ENCODE data around the gene CALHM5.

Gene CALHM5

DNA sequence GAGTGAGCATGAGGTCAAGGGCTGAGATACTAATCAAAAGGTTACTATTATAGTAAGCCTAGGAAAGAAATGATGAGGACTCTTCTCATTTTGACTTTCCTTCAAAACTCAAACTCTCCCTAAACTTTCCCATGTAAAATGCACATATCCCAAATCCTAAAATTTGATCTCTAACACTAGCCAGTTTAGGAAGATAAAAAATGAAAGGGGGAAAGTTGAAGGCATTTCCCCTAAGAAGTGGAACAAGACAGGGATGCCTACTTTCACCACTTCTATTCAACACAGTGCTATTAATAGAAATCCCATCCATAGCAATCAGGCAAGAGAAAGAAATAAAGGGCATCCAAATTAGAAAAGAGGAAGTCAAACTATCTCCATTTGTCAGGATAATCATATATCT is 2.9 kb upstream of the CALHM5 start:
- DNase-seq: no peak

DNA sequence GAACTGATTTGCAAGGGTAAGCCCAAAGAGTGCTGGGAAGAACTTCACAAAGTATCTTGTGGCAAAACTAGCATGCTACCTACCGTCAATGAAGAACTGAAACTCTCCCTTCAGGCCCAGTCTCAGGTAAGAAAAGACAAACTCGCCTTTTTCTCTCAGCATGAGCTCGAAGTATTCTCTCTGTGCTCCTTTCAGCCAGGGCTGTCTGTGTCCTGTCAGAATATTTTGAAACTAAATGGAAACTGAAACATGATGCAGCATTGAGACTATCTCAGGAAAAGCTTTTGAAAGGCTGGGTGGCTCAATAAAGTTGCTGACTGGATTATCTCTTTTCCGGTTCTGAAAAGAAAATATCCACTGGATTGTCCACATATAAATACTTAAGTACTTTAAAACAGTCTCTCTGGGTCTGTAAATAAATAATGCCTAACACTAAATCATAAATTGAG is 696 bp downstream of the CALHM5 start:
- DNase-seq: no peak

DNA sequence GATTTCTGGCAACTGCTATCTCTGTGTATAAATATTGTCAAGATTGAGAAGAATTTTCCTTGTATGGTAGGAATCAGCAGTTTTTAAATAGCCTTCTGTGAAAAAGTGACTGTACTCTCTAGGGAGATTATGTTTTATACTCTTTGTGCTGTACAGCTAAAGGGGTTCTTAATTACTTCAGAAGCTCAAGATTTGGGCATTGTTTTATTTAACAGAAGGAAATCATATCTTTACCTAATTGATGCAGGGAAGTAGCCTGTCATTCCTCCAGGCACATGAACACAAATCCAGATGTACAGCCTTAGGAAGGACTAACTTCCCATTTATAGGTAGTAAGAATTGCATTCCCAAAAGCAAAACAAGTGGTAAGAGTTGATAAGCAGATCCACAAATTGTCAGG is 1.3 kb downstream of the CALHM5 start:
- DNase-seq: no peak

DNA sequence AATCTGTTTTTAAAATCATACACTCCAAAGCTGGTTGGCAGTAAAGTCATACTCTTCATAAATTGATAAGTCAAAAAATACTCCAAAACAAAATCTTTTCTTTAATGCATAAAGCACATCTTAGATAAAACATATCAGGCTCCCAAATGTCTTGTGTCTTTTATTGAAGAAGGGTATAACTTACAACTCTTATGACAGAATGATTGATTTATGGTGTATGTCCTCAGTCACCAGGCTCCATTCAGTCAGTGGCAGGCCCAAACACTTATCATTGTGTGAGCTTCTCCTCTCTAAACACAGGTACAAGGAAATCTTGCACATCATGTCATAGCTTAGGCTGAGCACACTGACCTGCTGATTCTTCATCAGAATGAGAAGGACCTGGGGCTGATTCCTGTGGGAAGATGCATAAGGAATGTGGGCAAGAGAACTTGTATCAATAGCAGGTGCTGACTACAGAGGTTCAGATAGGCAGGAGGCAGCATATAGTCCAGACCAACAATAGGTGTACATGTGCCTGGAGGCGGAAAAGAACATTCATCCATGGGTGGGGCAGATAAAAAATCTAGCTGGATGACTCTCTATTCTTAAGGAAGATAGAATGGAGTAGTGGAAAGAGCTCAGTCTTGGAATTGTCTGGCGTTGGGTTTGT is 1.9 kb downstream of the CALHM5 start:
- DNase-seq: no peak

DNA sequence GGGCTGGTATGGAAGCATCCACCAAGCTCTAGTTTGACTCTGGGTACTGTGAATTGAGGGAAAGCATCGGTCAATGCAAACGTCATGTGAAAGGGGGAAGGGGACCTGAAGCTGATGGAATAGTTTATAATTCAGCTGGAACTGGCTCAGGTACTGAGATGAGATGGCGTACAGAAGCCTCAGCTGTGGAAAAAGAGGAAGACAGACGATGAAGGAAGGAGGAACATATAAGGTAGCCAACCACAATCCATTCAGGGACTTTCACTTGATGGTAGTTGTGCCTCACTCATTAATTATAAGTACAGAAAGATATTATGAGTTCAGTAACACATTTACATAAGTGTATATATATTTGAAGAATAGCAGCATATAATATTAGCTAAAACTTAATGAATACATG is 2.7 kb downstream of the CALHM5 start:
- no peak for DNase-seq

DNA sequence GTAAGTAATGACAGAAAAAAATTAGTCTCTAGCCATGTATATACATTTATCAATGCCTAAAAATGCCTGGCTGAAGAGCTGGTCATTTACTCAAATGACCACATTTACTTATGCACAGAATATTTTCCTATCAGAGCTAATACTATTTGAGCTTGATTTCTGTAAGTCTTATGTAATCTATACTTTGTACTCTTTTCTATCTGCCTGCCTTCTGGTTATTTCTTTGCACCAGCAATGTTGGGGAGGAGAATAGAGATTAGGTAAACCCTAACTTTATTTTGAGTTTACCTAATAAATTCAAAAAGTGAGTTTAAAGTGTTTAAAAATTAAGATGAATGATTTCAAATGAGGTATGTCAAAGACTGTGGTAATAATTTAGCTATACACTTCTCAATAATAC is 3.7 kb downstream of the CALHM5 start:
- no peak for DNase-seq

DNA sequence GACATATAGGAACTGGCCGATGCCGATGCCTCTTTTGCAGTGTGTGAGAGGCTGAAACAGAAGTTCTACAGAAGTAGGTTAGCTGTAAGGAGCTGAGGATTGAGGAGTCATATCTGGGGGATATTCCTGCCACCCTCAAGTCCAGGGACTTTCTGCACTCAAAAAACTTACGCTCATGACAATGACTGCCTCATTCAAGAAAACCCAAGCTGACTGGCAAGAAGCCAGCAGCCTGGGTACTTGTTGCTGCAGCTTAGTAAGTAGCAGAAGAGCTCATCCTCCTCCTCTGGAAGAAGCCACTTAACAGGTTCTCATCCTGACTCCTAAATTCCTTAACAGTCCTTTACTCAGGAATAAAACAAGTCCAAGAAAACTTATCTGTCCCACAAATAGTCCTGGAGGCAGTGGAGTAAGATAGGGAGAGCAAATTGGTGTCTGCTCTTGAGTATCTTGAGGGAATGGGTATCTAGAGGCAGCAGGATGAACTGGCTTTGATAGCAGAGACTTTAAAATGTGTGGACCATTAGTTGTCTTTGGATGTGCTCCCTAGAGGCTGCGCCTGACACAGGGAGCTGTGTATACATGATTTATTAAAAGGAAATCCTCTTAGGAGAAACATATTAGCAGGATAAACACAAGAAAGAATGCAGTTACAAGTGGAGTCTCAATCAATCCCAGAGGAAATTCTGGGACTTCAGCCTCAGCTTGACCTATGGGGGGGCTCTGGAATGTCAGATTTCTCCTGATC is 7.4 kb downstream of the CALHM5 start:
- DNase-seq: no peak

DNA sequence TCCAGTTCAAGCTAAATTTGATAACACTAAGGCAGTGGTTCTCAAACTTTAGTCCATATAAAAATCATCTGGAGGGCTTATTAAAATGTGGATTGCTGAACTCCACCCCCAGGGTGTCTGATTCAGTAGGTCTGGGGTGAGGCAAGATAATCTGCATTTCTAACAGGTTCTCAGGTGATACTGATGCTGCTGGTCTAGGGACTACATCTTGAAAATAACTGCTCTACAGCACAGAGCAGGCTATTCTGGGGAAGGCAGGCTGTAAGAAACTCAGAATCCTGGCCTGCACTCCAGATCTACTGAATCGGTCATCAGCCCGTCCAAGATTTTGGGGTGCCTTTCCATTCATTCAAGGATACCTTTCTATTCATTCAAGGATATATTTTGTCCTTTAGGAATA is 11.5 kb downstream of the CALHM5 start:
- no peak for DNase-seq

DNA sequence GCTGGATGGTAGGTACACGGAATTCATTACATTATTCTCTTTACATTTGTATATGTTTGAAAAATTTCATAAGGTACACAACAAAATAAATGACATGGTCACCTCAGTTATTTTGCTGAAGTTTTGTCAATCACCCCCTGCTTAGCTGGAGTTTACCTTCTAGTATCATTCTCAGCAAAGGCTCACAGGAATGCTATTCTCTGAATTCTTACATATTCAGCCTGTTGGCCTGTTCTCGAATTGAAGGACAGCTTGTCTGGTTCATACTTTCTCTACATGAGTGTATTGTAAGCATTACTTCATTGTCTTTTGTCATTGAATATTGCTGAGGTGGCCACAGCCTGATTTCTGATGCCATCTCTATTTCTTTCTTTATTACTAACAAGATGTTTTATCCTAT is 12.8 kb downstream of the CALHM5 start:
- no peak for DNase-seq

DNA sequence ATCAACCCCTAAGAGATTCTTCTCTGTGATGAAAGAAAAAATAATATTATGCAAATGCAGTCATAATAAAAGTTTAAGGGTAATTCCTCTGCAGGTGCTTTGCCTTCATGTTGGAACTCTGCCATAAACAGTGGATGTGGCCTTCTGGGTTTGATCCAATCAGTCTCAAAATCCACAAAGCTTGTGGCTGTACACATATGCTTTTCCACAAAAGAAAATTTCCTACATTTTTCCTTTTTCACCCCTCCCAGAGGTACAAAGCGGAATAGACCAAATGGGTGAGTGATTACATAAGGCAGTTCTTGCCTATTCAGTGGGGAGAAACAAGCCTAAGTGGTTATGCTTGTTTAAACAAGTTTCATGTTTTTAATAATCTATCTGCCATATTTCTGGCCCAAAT is 16.7 kb downstream of the CALHM5 start:
- DNase-seq: no peak

DNA sequence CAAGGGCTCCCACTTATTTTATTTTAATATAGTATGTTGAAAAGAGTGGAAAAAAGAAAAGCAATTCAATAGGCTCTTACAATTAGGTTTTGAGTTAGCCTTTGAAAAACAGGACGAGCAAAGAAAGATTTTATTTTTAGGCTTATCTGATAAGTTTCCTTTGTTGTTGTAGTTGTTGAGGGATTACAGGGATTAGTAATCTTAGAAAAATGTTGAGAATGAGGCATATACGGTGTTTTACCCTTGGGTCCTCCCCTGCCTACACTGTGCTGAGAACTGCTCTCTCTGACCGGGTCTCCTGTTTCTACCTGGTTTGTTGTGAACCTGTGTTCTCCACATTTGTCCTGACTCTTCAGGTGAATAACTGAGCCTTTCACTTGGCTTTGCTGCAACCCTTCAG is 17.3 kb downstream of the CALHM5 start:
- DNase-seq: no peak

DNA sequence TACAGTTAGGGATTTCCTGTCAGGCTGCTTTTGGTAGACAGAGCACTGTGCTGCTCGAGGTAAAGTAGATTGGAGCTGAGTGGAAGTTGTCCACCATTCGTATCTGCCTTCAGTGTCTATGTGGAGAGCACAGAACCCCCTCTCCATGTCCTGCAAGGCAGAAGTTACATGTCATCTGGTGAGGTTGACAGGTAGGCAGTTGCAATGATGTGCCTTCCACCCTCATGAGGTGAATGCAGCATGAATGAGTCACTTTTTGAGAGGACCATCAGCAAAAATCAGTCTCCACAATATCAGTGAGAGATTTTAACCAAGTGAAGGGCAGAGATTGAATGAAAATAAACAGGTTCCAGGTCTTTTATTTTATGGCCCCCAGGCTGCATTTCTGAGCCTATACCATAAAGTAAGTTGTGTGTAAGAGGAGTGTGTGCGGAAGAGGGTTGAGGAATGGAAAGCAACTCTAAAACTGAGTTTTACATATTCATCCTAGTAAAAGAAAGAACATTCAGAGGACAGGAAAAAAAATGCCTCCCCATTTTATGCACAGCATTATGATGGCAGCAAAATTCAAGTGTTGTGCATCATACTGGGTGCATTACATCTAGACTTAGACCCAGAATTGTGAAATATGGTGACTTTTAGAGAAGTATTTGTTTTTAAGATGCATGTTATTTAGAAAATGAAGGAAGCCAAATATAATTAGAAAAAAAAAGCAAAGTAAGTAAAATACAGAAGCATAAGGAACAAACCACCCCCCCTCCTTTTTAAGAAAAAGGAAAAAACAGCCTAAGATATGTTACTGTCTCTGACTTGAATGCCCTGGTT is 18.2 kb downstream of the CALHM5 start:
- DNase-seq: no peak

DNA sequence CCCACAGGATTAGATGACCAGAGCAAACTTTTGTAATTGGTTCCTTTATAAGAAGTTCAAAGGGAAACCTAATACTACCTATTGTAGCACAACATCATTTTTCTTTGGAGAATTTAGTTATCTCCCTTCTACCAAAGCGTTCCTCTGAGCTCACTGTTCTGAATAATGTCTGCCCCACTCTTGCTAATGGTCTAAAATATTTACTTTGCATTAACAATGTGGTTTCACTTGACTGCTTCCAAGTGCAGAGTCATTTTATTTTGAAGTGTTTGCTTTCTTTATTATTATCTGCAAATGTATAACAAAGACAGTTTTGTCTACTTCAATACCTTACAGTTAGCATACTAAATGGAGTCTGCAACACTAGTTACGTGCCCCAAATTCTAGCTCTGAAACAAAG is 19.0 kb downstream of the CALHM5 start:
- no peak for DNase-seq

DNA sequence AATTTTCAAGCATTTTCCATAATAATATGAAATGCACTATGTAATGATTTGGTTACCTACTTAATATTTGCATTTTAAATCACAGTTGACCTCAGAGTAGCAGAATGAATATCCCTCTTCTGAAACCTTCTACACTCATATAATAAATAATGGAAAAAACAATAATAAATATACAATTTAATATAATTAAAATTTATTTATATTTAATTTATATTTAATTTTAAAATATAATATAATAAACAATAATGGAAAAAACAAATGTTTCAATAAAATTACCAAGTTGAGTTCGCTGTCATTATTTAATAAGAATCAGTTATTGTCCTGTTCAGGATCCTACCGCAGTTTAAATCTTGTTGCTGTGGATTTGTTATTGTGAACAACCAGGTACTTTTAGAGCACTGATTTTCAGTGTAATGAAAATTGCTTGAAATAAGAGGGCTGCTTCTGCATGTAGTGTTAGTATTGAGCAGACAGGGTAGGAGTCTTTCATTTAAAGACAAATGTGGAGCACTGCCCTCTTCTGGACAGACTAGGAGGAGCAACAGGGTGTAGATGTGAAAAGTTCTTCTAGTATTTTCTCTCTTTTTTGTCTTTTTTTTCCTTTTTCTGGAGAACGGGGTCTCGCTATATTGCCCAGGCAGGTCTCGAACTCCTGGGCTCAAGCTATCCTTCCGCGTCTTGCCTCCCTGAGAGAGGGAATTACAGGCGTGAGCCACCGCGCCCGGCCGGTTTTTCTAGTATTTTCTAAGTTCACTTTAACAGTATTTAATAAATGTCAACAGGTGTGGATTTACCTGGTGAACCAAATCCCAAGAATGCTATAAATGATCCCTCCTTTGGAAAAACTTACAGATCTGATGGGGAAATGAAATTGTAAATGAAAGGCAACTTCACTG is 20.5 kb downstream of the CALHM5 start:
- peak; percentile 49 to 70 for DNase-seq

DNA sequence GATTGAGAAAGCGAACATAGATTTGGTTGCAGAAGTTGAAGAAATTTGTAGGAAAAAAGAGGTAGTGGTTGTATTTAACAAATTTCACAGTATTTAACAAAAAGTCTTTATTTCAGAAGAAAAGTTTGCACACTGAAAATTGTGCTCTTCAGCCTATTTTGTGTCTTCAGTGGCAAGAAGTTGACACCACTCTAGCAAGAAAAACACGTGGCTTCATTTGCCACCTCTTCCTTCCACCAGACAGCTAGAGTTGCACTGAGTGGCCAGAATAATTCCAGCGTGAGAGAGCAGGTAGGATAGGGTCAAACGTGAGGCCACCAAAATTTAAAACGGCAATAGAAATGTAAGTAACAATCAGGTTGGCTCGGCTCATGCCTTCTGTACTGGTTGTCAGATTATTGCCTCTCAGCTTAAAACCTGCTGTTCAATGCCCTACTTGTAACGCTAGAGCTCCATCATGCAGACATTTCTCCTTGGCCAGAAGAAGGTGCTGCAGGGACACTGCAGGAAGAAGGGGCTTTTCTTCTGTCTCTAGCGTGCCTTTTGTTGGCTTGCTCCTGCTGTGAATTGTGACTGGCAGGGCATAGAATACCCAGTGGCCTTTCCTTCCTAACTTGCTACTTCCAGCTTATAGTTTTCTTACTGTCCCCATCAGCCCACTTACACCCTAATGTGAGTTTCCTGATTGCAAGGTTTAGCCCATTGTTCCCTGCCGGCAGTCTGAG is 22.0 kb downstream of the CALHM5 start:
- DNase-seq: no peak

DNA sequence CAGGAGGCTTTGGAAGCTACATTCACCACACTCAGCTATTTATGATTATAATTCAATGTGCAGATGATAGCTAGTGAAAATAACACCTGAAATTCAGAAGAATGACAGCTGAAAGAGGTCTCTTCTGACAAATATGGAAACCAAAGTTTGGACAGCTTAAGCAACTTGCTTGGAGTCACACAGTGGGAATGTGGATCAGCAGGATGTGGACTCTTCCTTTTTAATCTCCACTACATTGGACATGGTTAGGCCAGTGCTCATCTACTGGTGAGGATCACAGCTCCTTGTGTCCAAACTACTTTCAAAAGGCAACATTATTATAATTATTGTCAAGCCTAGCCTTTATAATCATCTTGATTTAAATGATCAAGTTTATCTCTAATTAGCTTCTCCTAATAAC is 23.7 kb downstream of the CALHM5 start:
- DNase-seq: no peak

DNA sequence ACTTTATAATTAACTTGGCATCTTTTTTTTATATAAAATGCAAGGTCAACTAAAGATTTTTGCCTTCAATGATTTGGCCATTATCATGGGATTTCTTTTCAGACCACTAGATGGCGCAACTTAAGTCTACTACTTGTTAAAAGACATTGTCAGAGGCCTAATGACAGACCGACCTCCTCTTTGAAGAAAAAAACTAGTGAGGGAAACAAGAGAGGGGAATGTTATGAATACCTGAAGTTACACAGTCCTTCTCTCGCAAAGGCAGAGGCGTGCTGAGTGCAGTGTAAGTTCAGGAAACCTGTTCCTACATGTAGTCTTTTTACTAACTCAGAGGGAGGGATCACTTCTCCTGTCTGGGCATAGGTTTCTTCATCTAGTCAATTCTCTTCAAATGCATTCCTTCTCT is 24.8 kb downstream of the CALHM5 start:
- DNase-seq: peak in 1 of 2 donors; percentile 27

DNA sequence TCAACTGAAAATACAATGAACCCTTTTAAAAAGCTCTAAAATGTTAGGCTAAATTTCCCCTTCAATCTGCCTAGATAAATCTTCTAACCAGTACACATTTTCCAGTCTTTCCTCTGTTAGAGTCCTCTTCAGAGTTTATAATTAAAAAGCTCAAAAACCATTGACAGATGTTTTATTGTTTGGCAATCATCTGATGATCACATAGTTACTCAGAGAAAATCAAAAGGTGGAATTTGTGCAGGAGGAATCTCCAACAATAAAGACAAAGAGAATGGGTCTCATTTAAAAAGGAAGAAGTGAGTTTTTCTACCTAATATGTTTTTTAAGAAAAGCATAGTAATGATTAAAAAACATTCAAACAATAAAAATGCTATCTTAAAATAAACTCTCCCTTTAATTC is 31.0 kb downstream of the CALHM5 start:
- no peak for DNase-seq

DNA sequence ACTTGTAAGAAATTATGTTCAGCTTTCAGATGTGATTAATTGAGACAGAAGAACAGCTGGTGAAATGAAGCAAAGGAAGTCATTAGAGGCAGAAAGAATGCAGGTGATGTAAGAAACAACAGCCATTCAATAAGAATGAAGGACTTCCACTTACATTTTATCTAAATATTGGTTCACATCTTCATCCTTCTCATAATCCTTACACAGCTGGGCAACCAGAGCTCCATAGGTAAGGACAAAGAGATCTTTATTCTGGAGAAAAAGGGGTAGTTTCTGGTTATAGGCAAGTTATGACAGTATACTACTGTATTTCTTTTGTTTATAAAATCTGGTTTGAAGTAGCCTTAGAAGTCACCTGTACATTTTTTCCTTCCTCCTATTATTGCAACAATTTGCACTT is 31.7 kb downstream of the CALHM5 start:
- DNase-seq: no peak

DNA sequence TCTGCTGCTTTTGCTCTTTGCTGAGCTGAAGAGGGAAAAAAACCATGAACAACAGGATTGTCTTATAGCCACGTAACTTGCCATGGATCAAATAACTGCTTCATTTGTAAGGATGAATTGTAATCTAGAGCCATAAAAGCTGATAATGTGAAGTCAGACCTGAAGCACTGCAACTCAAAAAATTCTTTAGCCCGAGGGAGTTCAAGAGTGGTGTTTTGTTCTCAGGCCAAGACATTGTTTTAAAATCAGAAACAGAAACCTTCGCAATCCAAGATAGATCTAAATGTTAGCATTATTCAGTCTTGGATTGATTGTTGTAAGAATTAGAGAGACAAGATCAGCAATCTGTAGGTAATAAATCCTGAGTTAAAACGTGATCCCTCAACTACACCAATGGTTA is 34.2 kb downstream of the CALHM5 start, which contains the start of gene TRAPPC3L:
TSS of gene TRAPPC3L (minus strand) at position 34 of the 400 bp plus-strand sequence. CDS start 170 bp downstream, outside the sequence.
- no peak for DNase-seq

DNA sequence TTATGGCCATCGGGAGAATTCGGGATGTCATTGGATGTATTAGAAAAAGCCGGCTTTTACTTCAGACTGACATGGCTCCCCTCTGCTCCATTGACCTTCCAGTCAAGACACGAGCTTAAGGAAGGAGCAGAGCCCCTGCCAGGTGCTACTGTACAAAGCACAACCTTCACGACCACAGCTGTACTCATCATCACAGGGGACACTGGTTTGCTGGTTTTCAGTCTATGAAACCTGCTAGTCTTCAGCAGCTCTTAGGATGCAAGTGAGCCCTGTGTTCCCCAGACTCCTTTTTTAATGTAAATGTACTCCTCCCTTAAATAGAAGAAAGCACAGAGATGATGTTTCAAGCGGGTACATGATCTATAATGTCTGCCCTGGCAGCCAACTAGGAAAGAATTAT is 35.9 kb downstream of the CALHM5 start:
- DNase-seq: no peak

DNA sequence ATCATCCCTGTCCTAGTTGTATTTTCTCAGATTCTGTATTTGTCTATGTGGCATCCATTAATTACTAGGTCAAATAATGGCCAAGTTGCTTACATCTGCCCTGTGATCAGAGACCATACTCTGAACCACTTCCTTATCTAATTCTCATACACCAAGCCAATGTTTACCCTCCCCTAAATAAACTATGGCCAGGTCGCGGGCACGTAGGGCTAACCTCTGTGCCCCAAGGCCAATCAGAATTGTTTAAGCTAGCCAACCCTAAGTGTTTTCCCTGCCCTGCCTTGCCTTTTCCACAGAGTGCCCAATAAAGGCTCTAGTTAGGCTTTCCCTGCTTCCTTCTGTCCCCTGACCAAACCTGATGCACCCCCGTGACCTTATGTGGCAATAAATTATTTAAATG is 39.4 kb downstream of the CALHM5 start:
- DNase-seq: no peak
